ENCODE results near the gene CXCR3.

Gene CXCR3

DNA sequence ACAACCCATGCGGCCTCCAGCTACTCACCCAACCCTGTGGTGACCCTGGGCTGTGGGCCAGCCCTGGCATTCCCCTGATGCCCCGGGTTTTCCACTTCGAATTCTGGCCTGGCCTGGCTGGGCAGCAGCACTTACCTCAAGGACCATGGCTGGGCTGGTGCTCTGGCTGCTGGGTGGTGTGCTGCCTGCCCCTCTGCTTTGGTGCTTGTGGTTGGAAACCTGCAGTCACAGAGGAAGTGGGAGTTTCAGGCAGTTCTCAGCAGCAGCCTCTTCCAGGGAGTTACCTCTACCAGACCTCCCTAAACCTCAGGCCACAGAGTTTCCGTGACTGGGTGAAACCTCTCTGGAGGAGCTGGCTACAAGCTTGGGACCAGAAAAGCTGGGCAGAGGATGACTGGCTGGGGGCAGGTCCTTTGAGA is at the start of gene CXCR3:
TSS of gene CXCR3 (minus strand) at position 209 of the 419 bp plus-strand sequence. CDS start at position 147, 62 bp downstream.
- no peaks in the 10 kb centered on the region for H3K79me2 ChIP-seq (ENCODE audit: low read length)
- H3K27me3 ChIP-seq (ENCODE audit: low read depth, low read length): no peaks in the 10 kb centered on the region
- H3K27ac ChIP-seq (ENCODE audit: low read length): peak within 1 kb of the TSS; percentile 65
- H3K36me3 ChIP-seq (replicated peaks; ENCODE audit: low read depth, low read length): peaks cover 22% of the 10 kb centered on the region
- peak within 1 kb of the TSS; percentile 48; the same call in 1 of the 2 replicates for H3K9ac ChIP-seq (ENCODE audit: low read length)
- peak within 1 kb of the TSS; percentile 63 for H3K4me3 ChIP-seq (ENCODE audit: low read length)
- peak within 1 kb of the TSS; percentile 86 for H3K4me2 ChIP-seq (ENCODE audit: low read length)
- no peaks in the 10 kb centered on the region for H3K9me3 ChIP-seq (ENCODE audit: insufficient read depth, low read length)
- TF ChIP-seq EZH2phosphoT487 (IDR thresholded peaks at IDR 0.05; ENCODE audit: low read depth): no peak
- TF ChIP-seq, protein P1, sequence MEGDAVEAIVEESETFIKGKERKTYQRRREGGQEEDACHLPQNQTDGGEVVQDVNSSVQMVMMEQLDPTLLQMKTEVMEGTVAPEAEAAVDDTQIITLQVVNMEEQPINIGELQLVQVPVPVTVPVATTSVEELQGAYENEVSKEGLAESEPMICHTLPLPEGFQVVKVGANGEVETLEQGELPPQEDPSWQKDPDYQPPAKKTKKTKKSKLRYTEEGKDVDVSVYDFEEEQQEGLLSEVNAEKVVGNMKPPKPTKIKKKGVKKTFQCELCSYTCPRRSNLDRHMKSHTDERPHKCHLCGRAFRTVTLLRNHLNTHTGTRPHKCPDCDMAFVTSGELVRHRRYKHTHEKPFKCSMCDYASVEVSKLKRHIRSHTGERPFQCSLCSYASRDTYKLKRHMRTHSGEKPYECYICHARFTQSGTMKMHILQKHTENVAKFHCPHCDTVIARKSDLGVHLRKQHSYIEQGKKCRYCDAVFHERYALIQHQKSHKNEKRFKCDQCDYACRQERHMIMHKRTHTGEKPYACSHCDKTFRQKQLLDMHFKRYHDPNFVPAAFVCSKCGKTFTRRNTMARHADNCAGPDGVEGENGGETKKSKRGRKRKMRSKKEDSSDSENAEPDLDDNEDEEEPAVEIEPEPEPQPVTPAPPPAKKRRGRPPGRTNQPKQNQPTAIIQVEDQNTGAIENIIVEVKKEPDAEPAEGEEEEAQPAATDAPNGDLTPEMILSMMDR (IDR thresholded peaks at IDR 0.05; ENCODE audit: low read depth, low read length): no peak
- H3K4me1 ChIP-seq (ENCODE audit: low read length): peaks cover 71% of the 10 kb centered on the region
- H4K20me1 ChIP-seq (ENCODE audit: insufficient read depth, low read length): no peaks in the 10 kb centered on the region
- no peak within 1 kb of the TSS for H2AFZ ChIP-seq (ENCODE audit: low read depth, low read length)

DNA sequence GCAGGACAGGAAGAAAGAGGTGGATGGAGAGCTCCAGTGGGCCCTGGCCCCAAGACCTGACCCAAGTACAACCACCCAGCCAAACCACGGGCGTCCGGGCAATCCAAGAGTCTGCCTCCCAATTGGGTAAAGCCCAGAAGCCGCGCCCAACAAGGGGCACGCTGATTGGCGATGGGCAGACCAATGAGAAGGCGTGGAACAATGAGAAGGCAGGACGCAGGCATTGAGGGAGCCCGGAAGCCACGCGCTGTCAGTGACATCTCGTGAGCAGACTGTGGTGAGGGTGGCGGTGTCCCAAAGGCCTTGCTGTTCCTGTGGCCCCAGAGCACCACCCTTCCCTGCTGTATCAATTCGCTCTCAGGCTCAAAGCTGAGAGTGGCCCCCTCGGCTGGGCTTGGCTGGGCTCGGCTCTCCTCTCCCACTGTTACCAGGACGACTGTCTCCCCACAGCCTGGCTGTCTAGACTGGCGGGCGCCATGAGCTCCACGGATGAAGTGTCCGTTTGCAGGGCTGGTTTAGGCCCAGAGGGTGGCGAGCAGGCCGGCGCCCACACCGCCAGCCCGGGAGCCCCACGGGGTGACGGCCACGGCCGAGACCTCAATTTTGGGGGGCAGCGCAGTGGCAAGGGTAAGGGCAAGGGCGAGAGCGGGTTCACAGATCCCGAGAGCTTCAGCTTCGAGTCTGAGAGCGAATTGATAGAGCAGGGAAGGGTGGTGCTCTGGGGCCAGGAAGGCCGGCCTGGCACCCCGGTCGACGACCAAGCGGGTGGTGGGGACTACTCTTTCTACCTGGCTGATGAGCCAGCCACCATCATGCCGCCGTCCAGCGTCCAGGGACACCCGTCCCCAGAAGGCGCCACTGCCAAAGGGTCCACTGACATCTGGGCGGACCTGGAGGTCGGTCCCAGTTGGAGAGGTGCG is 49.3 kb upstream of the CXCR3 start, which contains the start of gene LOC101059915:
TSS of gene LOC101059915 (plus strand) at position 219 of the 920 bp plus-strand sequence.
- Histone ChIP-seq H3K27me3 (ENCODE audit: low read depth, low read length) (no peaks in the 10 kb centered on the region), H3K79me2 (ENCODE audit: low read length) (no peaks in the 10 kb centered on the region), H3K4me3 (ENCODE audit: low read length) (no peak within 1 kb of the TSS), H3K27ac (ENCODE audit: low read length) (no peak within 1 kb of the TSS), H3K9ac (ENCODE audit: low read length) (no peak within 1 kb of the TSS), H3K4me1 (ENCODE audit: low read length) (peaks cover 56% of the 10 kb centered on the region), H3K36me3 (replicated peaks; ENCODE audit: low read depth, low read length) (no peaks in the 10 kb centered on the region), H3K9me3 (ENCODE audit: insufficient read depth, low read length) (no peaks in the 10 kb centered on the region), H4K20me1 (ENCODE audit: insufficient read depth, low read length) (no peaks in the 10 kb centered on the region), H2AFZ (ENCODE audit: low read depth, low read length) (no peak within 1 kb of the TSS), H3K4me2 (ENCODE audit: low read length) (no peak within 1 kb of the TSS)
- no peak for TF ChIP-seq EZH2phosphoT487 (IDR thresholded peaks at IDR 0.05; ENCODE audit: low read depth)
- TF ChIP-seq, protein P1 (IDR thresholded peaks at IDR 0.05; ENCODE audit: low read depth, low read length): no peak

DNA sequence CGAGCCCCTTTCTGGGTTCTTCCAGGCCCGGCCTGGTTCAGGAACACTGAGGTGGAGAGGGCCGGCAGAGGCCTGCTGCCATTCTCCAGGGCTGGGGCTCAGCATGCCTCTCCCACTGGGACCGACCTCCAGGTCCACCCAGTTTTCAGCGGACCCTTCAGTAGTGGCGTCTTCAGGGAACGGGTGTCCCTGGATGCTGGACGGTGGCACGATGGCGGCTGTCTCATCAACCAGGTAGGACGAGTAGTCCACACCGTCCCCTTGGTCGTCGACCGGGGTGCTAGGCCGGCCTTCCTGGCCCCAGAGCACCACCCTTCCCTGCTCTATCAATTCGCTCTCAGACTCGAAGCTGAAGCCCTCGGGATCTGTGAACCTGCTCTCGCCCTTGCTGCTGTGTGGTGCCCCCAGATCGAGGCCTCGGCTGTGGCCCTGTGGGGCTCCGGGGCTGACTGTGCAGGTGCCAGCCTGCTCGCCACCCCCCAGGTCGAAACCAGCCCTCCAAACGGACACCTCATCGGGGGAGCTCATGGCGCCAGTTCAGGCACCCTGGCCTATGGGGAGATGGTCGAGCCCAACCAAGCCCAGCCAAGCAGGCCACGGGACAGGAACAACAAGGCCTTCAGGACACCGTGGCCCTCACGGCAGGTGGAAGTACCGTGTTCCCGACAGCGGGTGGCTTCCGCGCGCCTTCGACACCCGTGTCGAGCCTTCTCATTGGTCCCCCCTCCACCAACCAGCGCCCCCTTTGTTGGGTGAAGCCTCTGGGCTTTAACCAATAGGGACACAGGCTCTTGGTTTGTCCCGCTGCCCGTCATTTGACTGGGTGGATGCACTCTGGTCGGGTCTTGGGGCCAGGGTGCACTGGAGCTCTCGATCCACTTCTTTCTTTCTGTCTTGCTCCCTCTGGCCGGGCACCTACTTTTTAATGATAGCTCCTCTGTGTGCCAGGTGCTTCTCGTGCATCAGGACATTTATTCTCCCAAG is 48.2 kb upstream of the CXCR3 start:
- no peak overlapping the region for H3K9ac ChIP-seq (ENCODE audit: low read length)
- H2AFZ ChIP-seq (ENCODE audit: low read depth, low read length): no peak overlapping the region
- H3K4me3 ChIP-seq (ENCODE audit: low read length): no peak overlapping the region
- H3K4me2 ChIP-seq (ENCODE audit: low read length): no peak overlapping the region
- no peaks in the 10 kb centered on the region for H3K9me3 ChIP-seq (ENCODE audit: insufficient read depth, low read length)
- H4K20me1 ChIP-seq (ENCODE audit: insufficient read depth, low read length): no peaks in the 10 kb centered on the region
- no peaks in the 10 kb centered on the region for H3K27me3 ChIP-seq (ENCODE audit: low read depth, low read length)
- no peaks in the 10 kb centered on the region for H3K79me2 ChIP-seq (ENCODE audit: low read length)
- no peaks in the 10 kb centered on the region for H3K36me3 ChIP-seq (replicated peaks; ENCODE audit: low read depth, low read length)
- TF ChIP-seq, protein P1 (IDR thresholded peaks at IDR 0.05; ENCODE audit: low read depth, low read length): no peak
- no peak for TF ChIP-seq EZH2phosphoT487 (IDR thresholded peaks at IDR 0.05; ENCODE audit: low read depth)
- H3K27ac ChIP-seq (ENCODE audit: low read length): no peak overlapping the region
- peaks cover 50% of the 10 kb centered on the region for H3K4me1 ChIP-seq (ENCODE audit: low read length)

Data from OCI-LY3 (cell line).